Measurements from ENCODE around the gene LAMC1.

The LAMC1 gene

DNA sequence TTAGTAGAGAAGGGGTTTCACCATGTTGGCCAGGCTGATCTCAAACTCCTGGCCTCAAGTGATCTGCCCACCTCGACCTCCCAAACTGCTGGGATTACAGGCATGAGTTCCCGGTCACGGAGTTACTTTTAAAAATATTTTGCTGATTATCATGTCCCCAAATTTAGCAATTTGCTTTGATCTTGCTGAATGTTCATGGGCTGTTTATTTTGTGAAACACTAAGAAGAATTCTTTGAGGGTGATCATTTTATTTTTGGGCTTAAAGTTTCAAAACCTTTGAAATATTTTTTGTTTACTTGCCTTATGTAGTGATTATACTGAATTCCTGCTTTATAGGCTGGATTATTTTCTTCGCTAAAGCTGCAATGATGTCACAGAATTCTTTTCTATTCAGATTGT lies 11.4 kb upstream of the LAMC1 start:
- Mint-ChIP-seq H3K9me3 (peaks cover 16% of the 10 kb centered on the region), H3K27ac (no peak overlapping the region), H3K4me3 (no peak overlapping the region), H3K4me1 (no peaks in the 10 kb centered on the region), H3K36me3 (ENCODE audit: low read depth) (no peaks in the 10 kb centered on the region), H3K27me3 (ENCODE audit: low read depth, poor library complexity) (peaks cover 3% of the 10 kb centered on the region)
- TF ChIP-seq, protein P1, sequence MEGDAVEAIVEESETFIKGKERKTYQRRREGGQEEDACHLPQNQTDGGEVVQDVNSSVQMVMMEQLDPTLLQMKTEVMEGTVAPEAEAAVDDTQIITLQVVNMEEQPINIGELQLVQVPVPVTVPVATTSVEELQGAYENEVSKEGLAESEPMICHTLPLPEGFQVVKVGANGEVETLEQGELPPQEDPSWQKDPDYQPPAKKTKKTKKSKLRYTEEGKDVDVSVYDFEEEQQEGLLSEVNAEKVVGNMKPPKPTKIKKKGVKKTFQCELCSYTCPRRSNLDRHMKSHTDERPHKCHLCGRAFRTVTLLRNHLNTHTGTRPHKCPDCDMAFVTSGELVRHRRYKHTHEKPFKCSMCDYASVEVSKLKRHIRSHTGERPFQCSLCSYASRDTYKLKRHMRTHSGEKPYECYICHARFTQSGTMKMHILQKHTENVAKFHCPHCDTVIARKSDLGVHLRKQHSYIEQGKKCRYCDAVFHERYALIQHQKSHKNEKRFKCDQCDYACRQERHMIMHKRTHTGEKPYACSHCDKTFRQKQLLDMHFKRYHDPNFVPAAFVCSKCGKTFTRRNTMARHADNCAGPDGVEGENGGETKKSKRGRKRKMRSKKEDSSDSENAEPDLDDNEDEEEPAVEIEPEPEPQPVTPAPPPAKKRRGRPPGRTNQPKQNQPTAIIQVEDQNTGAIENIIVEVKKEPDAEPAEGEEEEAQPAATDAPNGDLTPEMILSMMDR (IDR thresholded peaks at IDR 0.05): no peak
- no peak for DNase-seq

DNA sequence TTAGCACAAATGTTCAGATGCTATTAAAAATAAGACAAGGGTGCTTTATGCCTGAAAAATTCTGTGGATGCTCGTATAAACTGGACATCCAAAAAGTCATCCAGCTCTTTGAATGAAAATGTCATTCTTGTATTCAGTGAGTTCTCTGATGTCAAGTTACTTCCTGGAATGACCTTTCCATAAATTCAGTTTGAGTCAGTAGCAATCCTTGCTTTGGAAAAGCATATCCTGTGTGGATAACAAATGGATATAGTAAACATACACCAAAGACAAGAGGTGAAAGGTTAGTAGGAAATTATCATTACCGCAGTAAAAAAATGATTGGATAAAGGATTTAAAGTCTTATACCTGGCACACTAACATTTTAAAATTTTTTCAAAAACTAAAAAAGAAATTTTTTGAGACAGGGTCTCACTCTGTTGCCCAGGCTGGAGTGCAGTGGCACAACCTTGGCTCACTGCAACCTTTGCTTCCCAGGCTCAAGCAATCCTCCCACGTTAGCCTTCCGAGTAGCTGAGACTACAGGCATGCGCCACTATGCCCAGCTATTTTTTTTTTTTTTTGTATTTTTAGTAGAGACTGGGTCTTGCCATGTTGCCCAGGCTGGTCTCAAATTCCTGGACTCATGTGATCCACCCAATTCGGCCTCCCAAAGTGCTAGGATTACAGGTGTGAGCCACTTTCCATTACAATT lies 10.8 kb upstream of the LAMC1 start:
- H3K4me1 Mint-ChIP-seq: no peaks in the 10 kb centered on the region
- no peak overlapping the region for H3K4me3 Mint-ChIP-seq
- TF ChIP-seq, protein P1 (IDR thresholded peaks at IDR 0.05): no peak
- peaks cover 16% of the 10 kb centered on the region for H3K9me3 Mint-ChIP-seq
- no peak overlapping the region for H3K27ac Mint-ChIP-seq
- no peaks in the 10 kb centered on the region for H3K36me3 Mint-ChIP-seq (ENCODE audit: low read depth)
- peaks cover 3% of the 10 kb centered on the region for H3K27me3 Mint-ChIP-seq (ENCODE audit: low read depth, poor library complexity)
- DNase-seq: no peak

DNA sequence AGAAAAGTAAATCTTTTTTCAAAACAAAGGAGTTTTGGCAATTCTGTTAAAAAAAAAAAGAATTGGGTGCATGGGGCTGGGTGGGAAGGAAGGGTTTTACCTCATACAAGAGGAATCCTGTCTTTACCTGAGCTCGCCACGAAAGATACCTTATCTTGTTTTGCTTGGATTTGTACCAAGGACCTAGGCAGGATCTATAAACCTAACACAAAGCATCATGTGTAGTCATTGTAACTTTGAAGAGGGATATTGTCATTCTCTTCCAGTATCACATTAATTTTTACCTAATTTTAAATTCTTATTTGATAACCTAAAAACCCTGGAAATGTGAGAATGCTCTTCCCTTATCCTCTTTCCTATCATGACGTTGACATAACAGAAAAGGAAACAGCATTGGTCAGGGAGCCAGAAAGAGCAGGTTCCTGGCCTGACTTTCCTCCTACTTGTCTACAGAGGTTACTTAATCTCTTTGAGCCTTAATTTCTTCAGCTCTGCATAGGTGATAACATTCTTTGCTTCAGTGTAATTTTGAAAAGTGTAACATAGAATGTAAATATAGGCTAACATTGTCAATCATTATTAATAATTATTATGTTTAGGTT lies 4.0 kb upstream of the LAMC1 start:
- DNase-seq: no peak
- H3K27ac Mint-ChIP-seq: no peak overlapping the region
- no peaks in the 10 kb centered on the region for H3K9me3 Mint-ChIP-seq
- H3K4me3 Mint-ChIP-seq: no peak overlapping the region
- no peaks in the 10 kb centered on the region for H3K27me3 Mint-ChIP-seq (ENCODE audit: low read depth, poor library complexity)
- TF ChIP-seq, protein P1 (IDR thresholded peaks at IDR 0.05): no peak
- H3K36me3 Mint-ChIP-seq (ENCODE audit: low read depth): no peaks in the 10 kb centered on the region
- peaks cover 22% of the 10 kb centered on the region for H3K4me1 Mint-ChIP-seq

DNA sequence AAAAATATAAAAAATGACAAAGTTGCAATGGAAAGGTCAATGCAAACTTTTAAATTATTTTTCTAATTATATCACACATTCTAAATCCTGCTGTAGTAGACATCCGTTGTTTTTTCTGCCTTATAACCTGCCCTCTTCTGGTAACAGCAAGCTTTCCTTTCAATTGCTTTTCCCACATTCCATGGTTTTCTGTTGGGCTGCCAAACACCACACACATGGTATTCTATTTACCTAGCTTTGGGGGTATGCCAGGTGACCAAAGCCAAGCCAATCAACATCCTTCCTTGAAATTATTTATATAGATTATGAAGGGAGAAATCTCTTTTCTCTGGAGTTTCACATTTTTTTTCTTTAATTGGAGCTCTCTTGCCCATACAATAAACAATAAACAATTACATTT lies 3.4 kb upstream of the LAMC1 start:
- Mint-ChIP-seq H3K4me3 (no peak overlapping the region), H3K9me3 (no peaks in the 10 kb centered on the region)

DNA sequence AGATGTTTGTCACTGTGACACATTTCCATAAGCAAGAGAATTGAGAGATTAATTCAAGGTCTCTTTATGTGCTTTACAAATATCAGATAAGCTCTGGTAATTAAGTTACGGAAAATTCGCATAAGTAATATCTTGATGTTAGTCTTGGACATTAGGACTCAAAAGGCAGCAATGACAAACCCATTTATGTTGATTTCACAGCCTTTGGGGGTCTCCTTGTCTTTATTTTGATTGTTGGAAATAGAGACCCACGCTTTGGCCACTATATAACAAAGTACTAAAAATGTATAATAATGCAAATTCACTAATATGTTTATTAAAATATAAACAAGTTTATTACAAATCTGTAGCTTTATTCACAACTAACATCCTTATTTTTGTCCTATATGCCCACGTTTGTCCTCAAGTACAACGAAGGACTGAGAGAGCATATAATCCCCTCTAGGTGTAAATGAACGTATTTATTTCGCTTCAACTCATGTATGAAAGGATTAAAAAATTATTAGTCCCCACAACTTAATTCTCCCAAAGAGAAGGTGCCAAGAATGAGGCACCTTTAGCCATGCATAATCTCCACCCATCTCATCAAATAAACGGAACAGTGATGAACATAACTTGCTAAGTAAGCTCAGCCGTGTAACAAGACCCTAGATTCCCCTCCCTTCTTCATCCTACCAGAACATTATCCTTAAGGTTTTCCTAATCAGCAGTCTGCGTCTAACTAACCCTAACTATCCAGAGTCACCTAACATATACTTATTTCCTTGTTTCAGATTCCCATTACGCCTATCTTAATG lies 1.6 kb upstream of the LAMC1 start:
- no peaks in the 10 kb centered on the region for H3K36me3 Mint-ChIP-seq (ENCODE audit: low read depth)
- peak overlapping the region; percentile 82 for H3K4me3 Mint-ChIP-seq
- TF ChIP-seq, protein P1 (IDR thresholded peaks at IDR 0.05): no peak
- no peaks in the 10 kb centered on the region for H3K9me3 Mint-ChIP-seq
- no peak for DNase-seq
- H3K27ac Mint-ChIP-seq: peak overlapping the region; percentile 93
- peaks cover 44% of the 10 kb centered on the region for H3K4me1 Mint-ChIP-seq
- H3K27me3 Mint-ChIP-seq (ENCODE audit: low read depth, poor library complexity): no peaks in the 10 kb centered on the region

More for the DNA sequence above, 3.4 kb upstream of the LAMC1 start:
- H3K27ac Mint-ChIP-seq: no peak overlapping the region
- H3K36me3 Mint-ChIP-seq (ENCODE audit: low read depth): no peaks in the 10 kb centered on the region
- TF ChIP-seq, protein P1 (IDR thresholded peaks at IDR 0.05): no peak
- H3K4me1 Mint-ChIP-seq: peaks cover 27% of the 10 kb centered on the region
- no peak for DNase-seq
- no peaks in the 10 kb centered on the region for H3K27me3 Mint-ChIP-seq (ENCODE audit: low read depth, poor library complexity)

Measured in nephron progenitor cell (in vitro differentiated cells).